ENCODE data around the gene MBD3. TPM values are rescaled to one million over a fixed set of nuclear protein-coding genes. Genes with fewer than 3 reads are reported as not detected.

Gene MBD3
- total and polyA plus RNA-seq, 2 of the 4 experiments (the other 2 are of a cell fraction) = 42.5 to 66.3 TPM

DNA sequence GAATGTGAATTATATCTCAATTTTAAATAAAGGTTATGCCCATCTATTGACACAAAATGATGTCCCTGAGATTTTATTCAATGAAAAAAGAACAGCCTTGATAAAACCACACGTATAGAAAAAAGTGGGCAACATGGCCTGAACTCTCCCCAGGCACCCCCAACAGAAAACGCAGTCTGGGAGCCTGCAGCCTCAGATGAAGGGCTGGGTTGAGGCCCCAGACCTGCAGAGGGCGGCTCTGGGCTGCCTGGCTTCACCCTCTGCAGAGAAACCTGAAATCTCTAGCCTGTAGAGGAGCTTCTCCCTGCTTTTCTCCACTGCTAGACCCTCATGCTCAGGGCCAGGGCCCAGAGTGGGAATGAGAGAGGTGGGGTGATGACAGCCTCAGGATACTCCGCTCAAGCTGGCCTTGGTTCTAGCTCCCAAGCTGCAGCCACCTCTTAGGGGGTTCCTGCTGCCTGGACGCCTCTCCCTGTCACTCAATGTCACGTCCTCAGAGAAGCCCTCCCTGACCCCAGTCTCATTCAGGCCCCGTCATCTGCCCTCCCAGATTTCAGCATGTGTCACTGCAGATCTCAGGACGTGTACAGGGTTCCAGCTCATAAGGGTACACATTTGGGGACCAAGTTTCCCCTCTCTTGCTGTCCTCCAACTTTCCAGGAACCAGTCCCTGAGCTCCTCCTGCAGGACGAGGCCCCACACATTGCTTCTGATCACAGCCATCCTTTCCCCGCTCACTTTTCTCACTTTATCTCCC, 1.8 kb downstream of the MBD3 start:
- CTCF ChIA-PET = interaction anchor here (0.7 kb wide), 1 partner anchor 34 kb away, joined by 3 read pairs; no protein-coding TSS in a partner anchor
- no TSS peak for BruUV-seq (replicated peaks)
- 3% methylated on average over 3 of the region's 10 CpGs; no CpG with 5 or more reads in 1 of the 2 experiments for WGBS, 2 experiments (ENCODE audit: extremely low coverage in 2 of 2, insufficient read length in 1 of 2)

More for the DNA sequence above, 1.8 kb downstream of the MBD3 start:
- H3K18ac ChIP-seq (ENCODE audit: low read depth, low read length) = no peak overlapping the region
- H3K4me1 ChIP-seq (ENCODE audit: control insufficient read depth, insufficient read depth, low read length) = peaks cover 11% of the 10 kb centered on the region
- H3K4me3 ChIP-seq (ENCODE audit: insufficient read depth, low read depth, low read length) = peak overlapping the region; percentile 61
- no peaks in the 10 kb centered on the region for H3K27me3 ChIP-seq (ENCODE audit: control insufficient read depth, insufficient read depth, low read length)
- peak overlapping the region; percentile 95 for H3K9ac ChIP-seq (ENCODE audit: low read depth, low read length)
- TF ChIP-seq, protein P1, sequence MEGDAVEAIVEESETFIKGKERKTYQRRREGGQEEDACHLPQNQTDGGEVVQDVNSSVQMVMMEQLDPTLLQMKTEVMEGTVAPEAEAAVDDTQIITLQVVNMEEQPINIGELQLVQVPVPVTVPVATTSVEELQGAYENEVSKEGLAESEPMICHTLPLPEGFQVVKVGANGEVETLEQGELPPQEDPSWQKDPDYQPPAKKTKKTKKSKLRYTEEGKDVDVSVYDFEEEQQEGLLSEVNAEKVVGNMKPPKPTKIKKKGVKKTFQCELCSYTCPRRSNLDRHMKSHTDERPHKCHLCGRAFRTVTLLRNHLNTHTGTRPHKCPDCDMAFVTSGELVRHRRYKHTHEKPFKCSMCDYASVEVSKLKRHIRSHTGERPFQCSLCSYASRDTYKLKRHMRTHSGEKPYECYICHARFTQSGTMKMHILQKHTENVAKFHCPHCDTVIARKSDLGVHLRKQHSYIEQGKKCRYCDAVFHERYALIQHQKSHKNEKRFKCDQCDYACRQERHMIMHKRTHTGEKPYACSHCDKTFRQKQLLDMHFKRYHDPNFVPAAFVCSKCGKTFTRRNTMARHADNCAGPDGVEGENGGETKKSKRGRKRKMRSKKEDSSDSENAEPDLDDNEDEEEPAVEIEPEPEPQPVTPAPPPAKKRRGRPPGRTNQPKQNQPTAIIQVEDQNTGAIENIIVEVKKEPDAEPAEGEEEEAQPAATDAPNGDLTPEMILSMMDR (conservative IDR thresholded peaks at IDR 0.05; ENCODE audit: low read depth, low read length) = peak; percentile 37; the same call in 1 of the 2 replicates
- TF ChIP-seq MAZ (IDR thresholded peaks at IDR 0.05; ENCODE audit: borderline replicate concordance, low read depth, low read length) = no peak
- TF ChIP-seq CHD1 (IDR thresholded peaks at IDR 0.05; ENCODE audit: low read depth, low read length) = no peak
- peak; percentile 25; the same call in 1 of the 2 replicates for TF ChIP-seq RAD21 (IDR thresholded peaks at IDR 0.05; ENCODE audit: low read length)
- no peak for TF ChIP-seq BHLHE40 (IDR thresholded peaks at IDR 0.05; ENCODE audit: low read depth, low read length)
- no peak for TF ChIP-seq RCOR1 (IDR thresholded peaks at IDR 0.05; ENCODE audit: insufficient replicate concordance, low read length)
- TF ChIP-seq FOS (IDR thresholded peaks at IDR 0.05; ENCODE audit: low read depth, low read length) = no peak
- 0 out of 2 replicates have a peak, but pooled peaks have one; percentile 15 for TF ChIP-seq SMC3 (IDR thresholded peaks at IDR 0.05; ENCODE audit: low read depth, low read length)
- peak overlapping the region; percentile 93 for H3K4me2 ChIP-seq (ENCODE audit: low read depth, low read length)
- no peak overlapping the region for H2BK120ac ChIP-seq (ENCODE audit: low read depth, low read length)
- H2AK9ac ChIP-seq (replicated peaks; ENCODE audit: low read depth, low read length, poor library complexity) = peak overlapping the region; percentile 100
- no peak for ATAC-seq (ENCODE audit: low read depth)
- H3K4ac ChIP-seq (ENCODE audit: low read depth, low read length) = peak overlapping the region; percentile 97
- dilution Hi-C loops (cut with HindIII; ENCODE audit: low sequenced_read_pairs, unreplicated experiment) = no loop called here
- H3K23ac ChIP-seq (ENCODE audit: low read depth, low read length) = peak overlapping the region; percentile 86
- intact Hi-C loops (cut with micrococcal nuclease) = no loop called here
- H3K27ac ChIP-seq (ENCODE audit: insufficient read depth, low read length) = peak overlapping the region; percentile 81
- peak overlapping the region; percentile 34 for H2AFZ ChIP-seq (replicated peaks; ENCODE audit: low read length, poor library complexity)
- H3K56ac ChIP-seq (ENCODE audit: extremely low read depth, insufficient read depth, low read length) = peak overlapping the region; percentile 96
- no peak overlapping the region for H2BK5ac ChIP-seq (ENCODE audit: low read depth, low read length, poor library complexity, severe bottlenecking)
- no peak overlapping the region for H2BK15ac ChIP-seq (ENCODE audit: low read depth, low read length)
- POLR2A ChIA-PET (ENCODE audit: unreplicated experiment) = interaction anchor here (0.5 kb wide), 1 partner anchor 118 kb away, joined by 3 read pairs; no protein-coding TSS in a partner anchor
- H4K20me1 ChIP-seq (ENCODE audit: insufficient read depth, low read length) = peaks cover 42% of the 10 kb centered on the region
- no peaks in the 10 kb centered on the region for H3K9me3 ChIP-seq (ENCODE audit: control insufficient read depth, insufficient read depth, low read length)
- peak overlapping the region; percentile 98 for H3K14ac ChIP-seq (replicated peaks; ENCODE audit: low read depth, low read length)
- H3K36me3 ChIP-seq (ENCODE audit: control insufficient read depth, insufficient read depth, low read length) = peaks cover 8% of the 10 kb centered on the region
- no peak overlapping the region for H2BK20ac ChIP-seq (ENCODE audit: low read depth, low read length)
- H4K91ac ChIP-seq (ENCODE audit: insufficient read depth, low read depth, low read length) = peak overlapping the region; percentile 18; the same call in 1 of the 2 replicates
- in situ Hi-C loops (cut with MboI; ENCODE audit: low sequenced_read_pairs) = no loop called here
- H4K5ac ChIP-seq (ENCODE audit: low read depth, low read length) = no peak overlapping the region
- H4K8ac ChIP-seq (ENCODE audit: low read depth in 2 of 2, low read length in 2 of 2) = peak overlapping the region; percentile 97 to 100; a peak in 2 of 4 replicates
- H3K79me1 ChIP-seq (ENCODE audit: low read depth in 1 of 2, low read length in 2 of 2) = peaks cover 13 to 65% of the 10 kb centered on the region in 2 experiments
- peak overlapping the region; percentile 96 for H2AK5ac ChIP-seq (ENCODE audit: low read depth, low read length)
- no peak for DNase-seq
- H3K9me1 ChIP-seq (ENCODE audit: insufficient read depth, low read length) = peaks cover 11% of the 10 kb centered on the region
